Inflammatory macrophage treated with lipopolysaccharide for 4 hours (primary cell): ENCODE data around the gene WHAMM.
"Not testable (repeated sequence)": the region's sequence is repeated elsewhere in the genome, so short reads cannot be mapped to it uniquely, and the experiment has no call there.

Experiments used
- DNase-seq: peaks from one replicate; pipeline ENCODE4 v3.0.0-alpha.2; 2020

WHAMM gene

DNA sequence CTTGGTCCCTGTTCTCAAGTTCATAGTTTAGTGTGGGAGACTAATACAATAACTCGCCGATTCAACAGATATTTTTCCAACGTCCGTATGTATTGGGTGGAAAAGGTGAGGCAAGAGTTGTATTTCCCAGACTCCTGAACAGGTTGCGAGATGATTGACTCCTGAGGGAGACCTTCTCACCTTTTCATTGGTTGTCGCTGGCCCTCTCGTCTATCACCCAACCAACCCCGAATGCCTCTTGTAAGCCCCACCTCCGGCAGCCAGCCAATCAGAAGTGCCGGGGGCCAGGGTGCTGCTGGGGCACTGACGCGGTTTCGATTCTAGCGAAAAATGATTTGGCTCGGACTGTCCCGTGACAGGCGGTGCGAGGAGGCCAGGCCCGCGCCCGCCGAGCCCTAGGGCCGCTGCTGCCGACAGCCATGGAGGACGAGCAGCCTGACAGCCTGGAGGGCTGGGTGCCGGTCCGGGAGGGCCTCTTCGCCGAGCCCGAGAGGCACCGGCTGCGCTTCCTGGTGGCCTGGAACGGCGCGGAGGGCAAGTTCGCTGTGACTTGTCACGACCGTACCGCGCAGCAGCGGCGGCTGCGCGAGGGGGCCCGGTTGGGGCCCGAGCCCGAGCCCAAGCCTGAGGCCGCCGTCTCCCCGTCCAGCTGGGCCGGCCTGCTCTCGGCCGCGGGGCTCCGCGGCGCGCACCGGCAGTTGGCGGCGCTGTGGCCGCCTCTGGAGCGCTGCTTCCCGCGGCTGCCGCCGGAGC, at the start of gene WHAMM:
Gene WHAMM, plus strand, starts transcription at position 321 of the 753 bp plus-strand sequence. Its CDS starts 99 bp downstream, at position 420.
- peak; percentile 99 for DNase-seq

- no peak for DNase-seq
These were observed 45.9 kb upstream of the WHAMM start for GRCh38 chr15:82763361-82764116.

- no peak for DNase-seq
These were observed 45.3 kb upstream of the WHAMM start for GRCh38 chr15:82764117-82764490.

GRCh38 chr15:82764740-82765139, 44.7 kb upstream of the WHAMM start:
- DNase-seq: no peak

DNA sequence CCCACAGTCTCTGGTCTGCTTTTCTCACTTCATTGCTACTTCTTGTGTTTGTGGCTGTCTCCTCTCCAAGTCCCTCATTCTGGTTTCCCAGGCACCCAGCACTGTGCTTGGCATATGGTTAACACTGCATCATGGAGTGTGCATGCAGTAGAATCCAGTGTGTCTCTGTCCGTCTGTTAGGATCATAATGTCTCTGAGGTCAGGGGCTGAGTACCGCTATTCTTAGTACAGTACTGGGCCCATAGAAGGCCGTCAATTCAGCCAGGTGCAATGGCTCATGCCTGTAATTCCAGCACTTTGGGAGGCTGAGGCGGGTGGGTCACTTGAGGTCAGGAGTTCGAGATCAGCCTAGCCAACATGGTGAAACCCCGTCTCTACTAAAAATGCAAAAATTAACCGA, 43.2 kb upstream of the WHAMM start:
- not testable (repeated sequence) for DNase-seq

- no peak for DNase-seq
These were observed 42.1 kb upstream of the WHAMM start for GRCh38 chr15:82767163-82767829.

DNA sequence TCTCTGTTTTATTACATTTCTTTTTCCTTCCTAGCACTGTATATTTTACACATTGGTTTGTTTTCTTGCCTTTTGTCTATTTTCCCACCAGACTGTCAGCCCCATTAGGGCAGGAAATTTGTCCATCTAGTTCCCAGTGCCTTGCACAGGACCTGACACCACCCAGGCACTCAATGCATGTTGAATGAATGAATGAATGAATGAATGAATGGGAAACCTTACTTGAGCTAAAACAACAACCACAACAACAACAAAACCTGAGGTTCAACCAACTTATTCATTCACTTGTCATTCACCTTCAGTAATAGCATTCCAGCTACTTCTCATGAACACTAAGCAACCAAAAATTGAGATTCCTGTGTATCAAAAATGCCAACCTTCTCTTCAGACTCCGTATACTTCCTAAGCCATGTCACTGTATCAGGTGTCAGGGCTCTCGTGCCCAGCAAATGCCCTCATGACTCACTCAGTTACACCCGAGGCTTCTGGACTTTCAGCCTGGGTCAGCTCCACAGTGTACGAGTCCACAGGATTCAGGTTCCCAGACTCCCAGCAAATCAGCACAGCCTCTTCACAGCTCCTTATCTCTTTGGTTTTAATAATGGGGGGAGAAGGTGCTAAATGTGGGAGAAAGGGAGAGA, 40.9 kb upstream of the WHAMM start:
- DNase-seq: no peak

DNA sequence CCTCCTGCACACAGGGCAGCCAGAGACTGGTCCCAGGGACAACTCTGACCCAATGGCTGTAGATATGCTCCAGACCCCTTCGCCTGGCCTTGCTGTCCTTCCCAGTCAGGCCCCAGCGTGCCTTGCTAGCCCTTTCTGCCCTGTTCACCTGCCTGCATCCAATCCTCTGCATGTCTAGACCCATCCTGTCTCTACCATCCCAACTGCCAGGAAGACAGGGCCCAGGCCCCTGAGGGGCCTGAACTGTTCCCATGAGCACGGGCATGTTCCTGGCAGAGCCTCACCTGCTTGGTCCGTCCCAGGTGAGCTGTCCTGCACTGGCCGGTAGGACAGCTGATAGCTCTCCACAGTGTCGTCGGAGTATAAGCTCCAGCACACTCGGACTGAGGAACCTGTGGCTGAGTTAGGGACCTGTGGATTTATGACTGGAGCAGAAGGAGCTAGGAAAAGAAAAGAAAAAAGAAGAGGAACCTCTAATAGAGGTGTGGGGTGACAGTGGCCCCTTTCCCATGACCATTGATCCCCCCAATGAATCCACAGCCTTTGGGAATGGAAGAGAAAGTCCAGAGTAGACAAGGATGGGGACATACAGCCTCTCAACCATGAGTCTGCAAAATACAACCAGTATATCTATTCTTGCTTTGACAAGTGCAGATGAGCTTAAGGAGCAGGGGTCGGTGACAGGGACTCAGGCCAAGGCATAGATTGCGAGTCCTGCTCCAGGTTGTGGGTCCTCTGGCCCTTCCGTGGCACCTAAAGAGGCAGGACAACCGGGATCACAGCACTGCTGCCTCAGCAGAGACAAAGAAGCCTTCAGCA, 37.4 kb upstream of the WHAMM start:
- no peak for DNase-seq

GRCh38 chr15:82774496-82774895, 34.9 kb upstream of the WHAMM start:
- DNase-seq: peak; percentile 40

- no peak for DNase-seq
These were observed 30.7 kb upstream of the WHAMM start for GRCh38 chr15:82778755-82779154.

DNA sequence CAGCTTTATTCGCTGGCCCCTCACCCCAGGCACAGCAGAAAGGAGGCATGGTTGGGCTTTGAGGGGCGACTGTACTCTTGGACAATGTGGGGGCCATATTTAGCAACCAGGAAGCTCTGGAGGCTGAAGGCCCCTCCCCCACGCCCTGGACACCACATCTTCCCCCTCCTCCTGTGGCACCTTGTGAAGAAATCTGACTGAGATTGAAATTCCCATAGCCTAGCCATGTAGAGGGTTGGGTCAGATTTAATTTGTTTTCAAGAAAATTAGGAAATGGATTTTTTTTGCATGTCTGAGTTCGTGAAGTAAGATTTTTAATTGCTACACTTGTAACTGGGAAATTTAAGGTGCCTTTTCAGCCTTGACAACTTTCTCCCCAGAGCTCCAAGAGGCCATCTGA, 28.1 kb upstream of the WHAMM start:
- DNase-seq: no peak

DNA sequence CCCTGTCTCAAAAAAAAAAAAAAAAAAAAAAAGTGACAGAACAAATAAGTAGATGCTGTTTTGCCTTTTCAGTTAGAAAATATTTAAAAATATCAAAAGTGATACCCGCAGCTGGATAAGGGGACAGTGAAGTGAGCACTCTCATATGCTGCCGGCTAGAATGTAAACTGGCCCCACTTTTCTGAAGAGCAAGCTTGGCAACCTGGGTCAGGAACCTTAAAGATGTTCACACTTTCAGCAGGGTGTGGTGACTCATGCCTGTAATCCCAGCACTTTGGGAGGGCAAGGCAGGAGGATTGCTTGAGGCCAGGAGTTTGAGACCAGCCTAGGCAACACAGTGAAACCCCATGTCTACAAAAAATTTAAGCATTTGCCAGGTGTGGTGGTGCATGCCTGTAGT, 20.9 kb upstream of the WHAMM start:
- no peak for DNase-seq

DNA sequence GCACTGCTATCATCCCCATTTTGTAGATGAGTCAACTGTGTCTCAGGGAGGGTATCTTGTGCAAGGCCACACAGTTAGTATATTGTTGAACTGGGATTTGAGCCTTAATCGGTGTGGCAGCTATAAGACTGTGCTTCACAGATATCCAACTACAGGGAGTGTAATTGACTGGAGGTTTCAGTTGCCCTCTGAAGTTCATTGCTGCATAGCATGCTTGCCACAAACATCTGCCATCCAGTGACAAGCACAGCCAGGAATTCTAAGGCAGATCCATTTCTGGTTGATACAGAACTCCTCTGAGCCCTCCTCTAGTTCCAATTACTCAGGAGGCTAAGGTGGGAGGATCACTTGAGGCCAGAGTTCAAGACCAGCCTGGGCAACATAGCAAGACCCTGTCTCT, 19.9 kb upstream of the WHAMM start:
- DNase-seq: no peak

GRCh38 chr15:82790321-82790720, 19.1 kb upstream of the WHAMM start:
- no peak for DNase-seq

GRCh38 chr15:82792068-82792467, 17.4 kb upstream of the WHAMM start:
- DNase-seq: no peak

DNA sequence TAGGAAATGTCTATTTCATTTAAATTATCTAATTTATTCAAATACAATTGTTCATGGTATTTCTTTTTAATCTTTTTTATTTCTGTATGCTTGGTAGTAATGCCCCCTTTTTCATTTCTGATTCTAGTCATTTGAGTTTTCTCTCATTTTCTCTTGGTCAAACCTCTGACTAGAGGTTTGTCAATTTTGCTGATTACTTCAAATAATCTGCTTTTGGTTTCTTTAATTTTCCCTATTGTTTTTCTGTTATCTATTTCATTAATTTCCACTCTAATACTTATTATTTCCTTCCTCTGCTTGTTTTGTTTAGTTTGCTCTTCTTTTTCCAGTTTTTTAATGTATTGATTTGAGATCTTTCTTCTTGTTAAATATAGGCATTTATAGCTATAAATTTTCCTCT, 15.7 kb upstream of the WHAMM start:
- no peak for DNase-seq

GRCh38 chr15:82798104-82798503, 11.3 kb upstream of the WHAMM start:
- DNase-seq: no peak

DNA sequence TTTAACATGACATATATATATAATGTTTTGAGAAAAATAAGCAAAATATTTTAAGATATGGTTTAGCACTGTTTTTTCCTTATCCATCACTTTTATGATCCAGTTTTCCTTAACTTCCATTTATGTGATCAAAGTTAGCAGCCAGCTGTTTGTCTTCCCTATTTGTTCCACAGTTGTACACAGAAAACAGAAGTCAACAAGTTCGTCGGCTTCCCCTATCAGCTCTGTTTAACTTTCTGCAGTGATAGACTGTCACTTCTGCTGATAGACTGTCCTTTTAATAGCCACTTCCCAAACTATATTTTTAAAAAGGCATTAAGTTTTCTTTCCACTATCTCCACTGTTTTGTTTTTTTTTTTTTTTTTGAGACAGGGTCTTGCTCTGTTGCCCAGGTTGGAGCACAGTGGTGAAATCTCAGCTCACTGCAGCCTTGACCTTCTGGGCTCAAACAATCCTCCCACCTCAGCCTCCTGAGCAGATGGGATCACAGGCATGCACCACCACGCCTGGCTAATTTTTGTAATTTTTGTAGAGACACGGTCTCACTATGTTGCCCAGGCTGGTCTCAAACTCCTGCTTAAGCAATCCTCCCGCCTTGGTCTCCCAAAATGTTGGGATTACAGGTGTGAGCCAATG, 10.8 kb upstream of the WHAMM start:
- DNase-seq: no peak

- no peak for DNase-seq
These were observed 10.1 kb upstream of the WHAMM start for GRCh38 chr15:82799183-82799841.

GRCh38 chr15:82802497-82802896, 6.9 kb upstream of the WHAMM start:
- no peak for DNase-seq

GRCh38 chr15:82803793-82804574, 5.4 kb upstream of the WHAMM start:
- DNase-seq: no peak
